ENCODE data around the gene NRTN.

Gene NRTN

DNA sequence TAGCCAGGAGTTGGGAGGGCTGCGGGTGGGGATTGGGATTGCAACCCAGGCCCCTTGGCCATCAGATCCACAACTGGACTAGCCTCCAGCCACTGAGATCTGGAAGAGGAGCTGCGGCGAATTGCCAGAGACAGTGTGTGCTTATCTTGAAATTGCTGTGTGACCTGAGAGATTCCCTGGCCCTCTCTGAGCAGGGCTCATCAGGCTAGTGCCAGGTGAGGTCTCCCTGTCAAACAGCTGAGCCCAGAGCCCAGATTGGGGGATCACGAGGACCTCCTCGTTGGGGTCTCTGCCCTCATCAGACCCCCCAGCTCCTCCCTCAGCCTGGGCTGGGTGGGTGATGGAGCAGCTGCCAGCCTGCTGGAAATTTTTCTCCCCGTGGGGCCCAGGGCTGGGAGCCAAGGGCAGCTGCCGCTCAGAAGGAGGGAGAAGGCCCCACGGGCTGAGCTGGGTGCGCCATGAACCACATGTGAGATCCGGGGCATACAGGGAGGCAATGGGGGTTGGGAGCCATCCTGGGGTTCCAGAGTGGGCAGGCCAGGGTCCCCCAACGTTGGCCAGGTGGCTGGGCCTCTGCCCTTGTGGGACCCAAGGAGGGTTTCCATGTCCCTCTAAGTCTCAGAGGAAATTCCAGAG is 58.3 kb downstream of the NRTN start:
- TF ChIP-seq EGR1 (IDR thresholded peaks at IDR 0.05) (no peak), TEAD4 (IDR thresholded peaks at IDR 0.05) (no peak), YY1 (IDR thresholded peaks at IDR 0.05; ENCODE audit: low read depth) (no peak), EP300 (IDR thresholded peaks at IDR 0.05; ENCODE audit: borderline replicate concordance) (no peak), ZBTB7A (IDR thresholded peaks at IDR 0.05; ENCODE audit: low read depth) (no peak), RAD21 (IDR thresholded peaks at IDR 0.05; ENCODE audit: low read depth) (no peak), FOXM1 (IDR thresholded peaks at IDR 0.05; ENCODE audit: borderline replicate concordance, low read depth) (no peak), CREB1 (IDR thresholded peaks at IDR 0.05; ENCODE audit: low read depth) (no peak), NFIC (IDR thresholded peaks at IDR 0.05) (no peak), CEBPB (IDR thresholded peaks at IDR 0.05) (no peak), TAF1 (IDR thresholded peaks at IDR 0.05; ENCODE audit: low read depth) (no peak), TCF12 (IDR thresholded peaks at IDR 0.05; ENCODE audit: low read depth) (no peak)
- TF ChIP-seq, protein P1, sequence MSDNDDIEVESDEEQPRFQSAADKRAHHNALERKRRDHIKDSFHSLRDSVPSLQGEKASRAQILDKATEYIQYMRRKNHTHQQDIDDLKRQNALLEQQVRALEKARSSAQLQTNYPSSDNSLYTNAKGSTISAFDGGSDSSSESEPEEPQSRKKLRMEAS (IDR thresholded peaks at IDR 0.05): no peak
- TF ChIP-seq, protein P2, sequence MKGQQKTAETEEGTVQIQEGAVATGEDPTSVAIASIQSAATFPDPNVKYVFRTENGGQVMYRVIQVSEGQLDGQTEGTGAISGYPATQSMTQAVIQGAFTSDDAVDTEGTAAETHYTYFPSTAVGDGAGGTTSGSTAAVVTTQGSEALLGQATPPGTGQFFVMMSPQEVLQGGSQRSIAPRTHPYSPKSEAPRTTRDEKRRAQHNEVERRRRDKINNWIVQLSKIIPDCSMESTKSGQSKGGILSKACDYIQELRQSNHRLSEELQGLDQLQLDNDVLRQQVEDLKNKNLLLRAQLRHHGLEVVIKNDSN (IDR thresholded peaks at IDR 0.05): no peak
- TF ChIP-seq, protein P3, sequence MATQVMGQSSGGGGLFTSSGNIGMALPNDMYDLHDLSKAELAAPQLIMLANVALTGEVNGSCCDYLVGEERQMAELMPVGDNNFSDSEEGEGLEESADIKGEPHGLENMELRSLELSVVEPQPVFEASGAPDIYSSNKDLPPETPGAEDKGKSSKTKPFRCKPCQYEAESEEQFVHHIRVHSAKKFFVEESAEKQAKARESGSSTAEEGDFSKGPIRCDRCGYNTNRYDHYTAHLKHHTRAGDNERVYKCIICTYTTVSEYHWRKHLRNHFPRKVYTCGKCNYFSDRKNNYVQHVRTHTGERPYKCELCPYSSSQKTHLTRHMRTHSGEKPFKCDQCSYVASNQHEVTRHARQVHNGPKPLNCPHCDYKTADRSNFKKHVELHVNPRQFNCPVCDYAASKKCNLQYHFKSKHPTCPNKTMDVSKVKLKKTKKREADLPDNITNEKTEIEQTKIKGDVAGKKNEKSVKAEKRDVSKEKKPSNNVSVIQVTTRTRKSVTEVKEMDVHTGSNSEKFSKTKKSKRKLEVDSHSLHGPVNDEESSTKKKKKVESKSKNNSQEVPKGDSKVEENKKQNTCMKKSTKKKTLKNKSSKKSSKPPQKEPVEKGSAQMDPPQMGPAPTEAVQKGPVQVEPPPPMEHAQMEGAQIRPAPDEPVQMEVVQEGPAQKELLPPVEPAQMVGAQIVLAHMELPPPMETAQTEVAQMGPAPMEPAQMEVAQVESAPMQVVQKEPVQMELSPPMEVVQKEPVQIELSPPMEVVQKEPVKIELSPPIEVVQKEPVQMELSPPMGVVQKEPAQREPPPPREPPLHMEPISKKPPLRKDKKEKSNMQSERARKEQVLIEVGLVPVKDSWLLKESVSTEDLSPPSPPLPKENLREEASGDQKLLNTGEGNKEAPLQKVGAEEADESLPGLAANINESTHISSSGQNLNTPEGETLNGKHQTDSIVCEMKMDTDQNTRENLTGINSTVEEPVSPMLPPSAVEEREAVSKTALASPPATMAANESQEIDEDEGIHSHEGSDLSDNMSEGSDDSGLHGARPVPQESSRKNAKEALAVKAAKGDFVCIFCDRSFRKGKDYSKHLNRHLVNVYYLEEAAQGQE (IDR thresholded peaks at IDR 0.05; ENCODE audit: low read depth): no peak

DNA sequence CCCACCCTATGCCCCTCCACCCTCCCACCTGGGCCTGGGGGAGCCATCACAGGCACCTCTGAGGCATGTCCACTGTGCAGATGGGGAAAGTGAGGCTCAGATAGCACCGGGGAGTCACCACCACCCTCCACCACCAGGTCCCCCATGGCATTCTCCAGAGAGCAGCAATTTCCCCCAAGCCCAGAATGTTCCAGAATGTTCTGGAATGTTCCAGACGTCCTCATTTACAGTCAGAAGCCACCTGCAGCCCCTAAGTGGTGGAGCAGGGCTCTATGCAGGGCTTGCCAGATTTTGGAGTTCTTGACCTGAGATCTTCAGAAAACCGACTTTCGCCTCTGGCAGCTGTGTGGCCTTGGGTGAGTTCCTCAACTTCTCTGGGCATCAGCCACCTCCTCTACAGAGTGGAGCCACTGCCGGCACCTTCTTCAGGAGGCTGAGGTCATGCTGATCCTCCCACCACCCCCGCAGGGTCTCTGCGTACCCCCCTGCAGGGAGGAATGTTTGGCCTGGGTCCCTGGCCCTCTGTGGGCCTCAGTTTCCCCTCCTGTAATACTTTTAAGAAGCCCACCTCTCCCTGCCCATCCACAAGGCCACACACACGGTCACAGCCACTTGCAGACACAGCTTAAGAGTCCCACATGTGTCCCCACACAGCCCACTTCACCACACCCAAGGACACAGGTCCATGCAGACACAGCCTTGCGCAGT is 59.3 kb downstream of the NRTN start:
- TF ChIP-seq EGR1 (IDR thresholded peaks at IDR 0.05) (no peak), CREB1 (IDR thresholded peaks at IDR 0.05; ENCODE audit: low read depth) (no peak), TCF12 (IDR thresholded peaks at IDR 0.05; ENCODE audit: low read depth) (no peak), FOXM1 (IDR thresholded peaks at IDR 0.05; ENCODE audit: borderline replicate concordance, low read depth) (no peak), NFIC (IDR thresholded peaks at IDR 0.05) (no peak), TEAD4 (IDR thresholded peaks at IDR 0.05) (no peak), YY1 (IDR thresholded peaks at IDR 0.05; ENCODE audit: low read depth) (no peak), CEBPB (IDR thresholded peaks at IDR 0.05) (no peak), EP300 (IDR thresholded peaks at IDR 0.05; ENCODE audit: borderline replicate concordance) (no peak), ZBTB7A (IDR thresholded peaks at IDR 0.05; ENCODE audit: low read depth) (no peak)
- TF ChIP-seq, protein P2 (IDR thresholded peaks at IDR 0.05): no peak
- TF ChIP-seq, protein P1 (IDR thresholded peaks at IDR 0.05): no peak

DNA sequence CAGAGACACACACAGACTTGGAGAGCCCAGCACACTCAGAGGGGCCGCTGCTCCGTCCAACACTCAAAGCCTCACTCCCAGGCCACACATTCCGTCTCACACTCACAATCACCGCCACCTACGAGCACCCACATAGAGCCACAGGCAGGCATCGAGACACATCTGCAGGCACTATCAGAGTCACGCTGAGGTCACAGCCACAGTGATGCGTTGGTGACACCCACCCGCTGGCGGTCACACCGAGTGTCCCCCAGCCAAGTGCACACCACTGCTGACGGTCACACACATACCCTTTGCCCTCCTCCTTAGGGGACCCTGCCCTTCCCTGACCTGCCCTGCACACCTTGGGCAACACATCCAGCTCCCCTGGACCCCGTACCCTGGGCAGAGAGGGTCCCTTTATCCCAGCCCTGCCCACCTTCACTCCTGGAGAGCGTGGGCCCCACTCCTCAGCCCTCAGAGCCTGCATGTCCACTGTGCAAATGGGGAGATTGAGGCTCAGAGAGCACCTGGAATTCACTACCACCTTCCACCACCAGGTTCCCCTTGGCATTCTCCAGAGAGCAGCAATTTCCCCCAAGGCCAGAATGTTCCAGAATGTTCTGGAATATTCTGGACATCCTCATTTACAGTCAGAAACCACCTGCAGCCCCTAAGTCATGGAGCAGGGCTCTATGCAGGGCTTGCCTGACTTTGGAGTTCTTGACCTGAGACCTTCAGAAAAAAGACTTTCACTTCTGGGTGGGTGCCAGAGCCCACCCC is 60.0 kb downstream of the NRTN start:
- TF ChIP-seq FOXM1 (IDR thresholded peaks at IDR 0.05; ENCODE audit: borderline replicate concordance, low read depth): no peak
- TF ChIP-seq ZBTB7A (IDR thresholded peaks at IDR 0.05; ENCODE audit: low read depth): no peak
- no peak for TF ChIP-seq TCF12 (IDR thresholded peaks at IDR 0.05; ENCODE audit: low read depth)
- no peak for TF ChIP-seq EGR1 (IDR thresholded peaks at IDR 0.05)
- no peak for TF ChIP-seq EP300 (IDR thresholded peaks at IDR 0.05; ENCODE audit: borderline replicate concordance)

DNA sequence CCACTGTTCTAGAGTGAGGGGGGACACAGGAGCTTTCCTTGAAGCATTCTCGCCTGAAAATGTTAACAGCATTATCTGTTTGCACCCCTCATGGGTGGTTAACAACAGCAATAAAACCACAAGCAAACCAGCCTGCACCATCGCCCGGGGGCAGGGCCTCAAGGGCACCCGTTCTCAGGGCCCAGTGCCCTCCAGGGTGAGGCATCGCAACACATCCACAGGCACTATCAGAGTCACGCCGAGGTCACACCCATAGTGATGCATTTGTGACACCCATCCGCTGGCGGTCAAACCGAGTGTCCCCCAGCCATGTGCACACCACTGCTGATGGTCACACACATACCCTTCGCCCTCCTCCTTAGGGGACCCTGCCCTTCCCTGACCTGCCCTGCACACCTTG is 60.9 kb downstream of the NRTN start:
- no peak for TF ChIP-seq TEAD4 (IDR thresholded peaks at IDR 0.05)
- TF ChIP-seq NFIC (IDR thresholded peaks at IDR 0.05): no peak
- TF ChIP-seq, protein P2 (IDR thresholded peaks at IDR 0.05): no peak
- no peak for TF ChIP-seq CEBPB (IDR thresholded peaks at IDR 0.05)
- no peak for TF ChIP-seq TCF12 (IDR thresholded peaks at IDR 0.05; ENCODE audit: low read depth)
- TF ChIP-seq EGR1 (IDR thresholded peaks at IDR 0.05): no peak
- TF ChIP-seq, protein P1 (IDR thresholded peaks at IDR 0.05): no peak
- no peak for TF ChIP-seq ZBTB7A (IDR thresholded peaks at IDR 0.05; ENCODE audit: low read depth)
- no peak for TF ChIP-seq RAD21 (IDR thresholded peaks at IDR 0.05; ENCODE audit: low read depth)
- no peak for TF ChIP-seq EP300 (IDR thresholded peaks at IDR 0.05; ENCODE audit: borderline replicate concordance)
- TF ChIP-seq FOXM1 (IDR thresholded peaks at IDR 0.05; ENCODE audit: borderline replicate concordance, low read depth): no peak

DNA sequence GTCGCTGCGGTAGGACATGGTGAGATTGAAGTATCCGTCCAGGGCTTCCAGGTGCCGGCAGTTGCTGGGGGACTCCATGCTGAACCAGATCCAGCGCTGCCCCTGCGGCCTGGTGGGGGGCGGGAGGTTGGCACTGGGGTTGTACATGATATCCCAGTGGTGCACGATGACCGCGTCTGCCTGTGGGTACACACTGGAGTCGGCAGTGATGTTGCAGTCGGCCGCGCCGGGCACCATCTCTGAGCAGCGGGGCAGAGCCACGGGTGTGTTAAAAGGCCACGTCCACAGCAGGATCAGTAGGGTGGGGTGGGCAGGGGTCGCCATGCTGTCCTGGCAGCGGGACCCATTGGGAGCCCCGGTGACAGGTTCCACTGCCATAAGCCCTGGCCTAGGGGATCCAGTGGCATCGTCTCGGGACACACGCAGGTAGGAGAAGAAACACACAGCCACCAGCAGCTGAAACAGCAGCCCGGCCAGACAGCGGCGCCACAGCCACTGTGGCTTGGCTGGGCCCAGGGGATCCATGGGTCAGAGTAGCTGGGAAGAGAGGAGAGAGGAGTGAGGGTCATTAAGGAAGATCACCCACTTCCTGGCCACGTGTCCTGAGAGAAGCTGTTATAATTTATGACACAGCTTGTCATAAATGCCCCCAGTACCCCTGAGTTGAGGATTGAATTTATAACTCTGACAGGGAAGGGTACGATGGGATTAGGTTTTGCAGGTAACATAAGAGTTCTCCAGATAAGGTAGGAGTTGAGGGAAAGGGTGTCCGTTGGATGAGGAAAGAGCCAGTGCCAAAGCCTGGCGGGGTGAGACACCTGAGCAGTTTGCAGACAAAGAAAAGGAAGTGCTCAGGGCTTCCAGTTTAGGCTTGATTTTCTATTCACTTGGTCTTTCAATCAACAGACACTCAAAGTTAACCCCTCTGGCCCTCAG is 62.6 kb downstream of the NRTN start:
- TF ChIP-seq, protein P1 (IDR thresholded peaks at IDR 0.05): no peak
- TF ChIP-seq, protein P2 (IDR thresholded peaks at IDR 0.05): no peak
- TF ChIP-seq TCF12 (IDR thresholded peaks at IDR 0.05; ENCODE audit: low read depth) (no peak), CREB1 (IDR thresholded peaks at IDR 0.05; ENCODE audit: low read depth) (no peak), RAD21 (IDR thresholded peaks at IDR 0.05; ENCODE audit: low read depth) (no peak), FOXM1 (IDR thresholded peaks at IDR 0.05; ENCODE audit: borderline replicate concordance, low read depth) (no peak), EP300 (IDR thresholded peaks at IDR 0.05; ENCODE audit: borderline replicate concordance) (no peak), NFIC (IDR thresholded peaks at IDR 0.05) (no peak), EGR1 (IDR thresholded peaks at IDR 0.05) (no peak), CEBPB (IDR thresholded peaks at IDR 0.05) (no peak), YY1 (IDR thresholded peaks at IDR 0.05; ENCODE audit: low read depth) (no peak), TEAD4 (IDR thresholded peaks at IDR 0.05) (no peak), ZBTB7A (IDR thresholded peaks at IDR 0.05; ENCODE audit: low read depth) (no peak), TAF1 (IDR thresholded peaks at IDR 0.05; ENCODE audit: low read depth) (no peak)
- TF ChIP-seq, protein P3 (IDR thresholded peaks at IDR 0.05; ENCODE audit: low read depth): no peak

Data from Ishikawa (cell line).